GM21825 (cell line): ENCODE results near the gene SLC5A12.

Experiments used
- ATAC-seq: cut with Tn5 transposase; IDR thresholded peaks from one replicate; pipeline ENCODE4 v1.9.1; 2021; ENCODE audit warnings: mild to moderate bottlenecking, moderate library complexity; ENCODE audit not compliant: unreplicated experiment

The SLC5A12 gene

GRCh38 chr11:26719998-26720397 lies 1.9 kb downstream of the SLC5A12 start:
- ATAC-seq, result no peak

GRCh38 chr11:26719289-26719973 lies 2.4 kb downstream of the SLC5A12 start:
- ATAC-seq, result no peak

DNA sequence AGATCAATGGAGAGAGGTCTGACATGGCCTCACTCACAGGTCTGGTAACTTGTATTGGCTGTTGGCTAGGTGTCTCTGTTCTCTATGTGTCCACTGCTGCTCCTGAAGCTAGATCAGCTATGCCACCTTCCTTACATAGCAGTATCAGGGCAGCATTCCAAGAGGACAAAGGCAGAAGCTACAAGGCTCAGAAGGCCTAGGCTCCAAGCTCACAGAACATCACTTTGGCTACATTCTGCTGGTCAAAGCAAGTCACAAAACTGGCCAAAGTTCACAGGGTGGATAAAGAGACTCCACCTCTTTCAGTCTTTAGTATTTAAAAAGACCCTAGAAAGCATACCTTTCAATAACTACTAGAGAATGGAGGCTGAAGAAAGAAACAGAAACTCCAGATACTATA lies 4.1 kb downstream of the SLC5A12 start:
- no peak for ATAC-seq

- no peak for ATAC-seq
These were observed 6.7 kb downstream of the SLC5A12 start for GRCh38 chr11:26715133-26715532.

DNA sequence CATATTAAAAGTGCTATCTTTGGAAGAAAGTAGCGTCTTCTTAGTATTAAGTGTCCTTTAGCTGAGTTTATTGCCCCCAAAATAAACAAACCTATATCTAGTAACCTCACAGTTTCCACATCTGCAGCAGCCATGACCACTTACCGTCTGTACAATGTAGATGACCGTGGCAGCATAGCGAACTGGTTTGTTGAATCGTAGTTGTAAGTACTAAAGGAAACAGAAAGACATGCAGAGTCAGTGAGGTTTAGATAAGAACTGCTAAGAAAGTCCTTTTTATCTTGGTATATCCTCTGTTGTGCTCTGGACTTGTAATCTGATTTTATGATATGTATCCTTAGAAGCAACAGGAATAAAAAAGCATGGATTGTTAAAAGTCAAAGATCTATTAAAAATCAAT lies 9.4 kb downstream of the SLC5A12 start:
- no peak for ATAC-seq

GRCh38 chr11:26710489-26710888 lies 11.4 kb downstream of the SLC5A12 start:
- no peak for ATAC-seq

DNA sequence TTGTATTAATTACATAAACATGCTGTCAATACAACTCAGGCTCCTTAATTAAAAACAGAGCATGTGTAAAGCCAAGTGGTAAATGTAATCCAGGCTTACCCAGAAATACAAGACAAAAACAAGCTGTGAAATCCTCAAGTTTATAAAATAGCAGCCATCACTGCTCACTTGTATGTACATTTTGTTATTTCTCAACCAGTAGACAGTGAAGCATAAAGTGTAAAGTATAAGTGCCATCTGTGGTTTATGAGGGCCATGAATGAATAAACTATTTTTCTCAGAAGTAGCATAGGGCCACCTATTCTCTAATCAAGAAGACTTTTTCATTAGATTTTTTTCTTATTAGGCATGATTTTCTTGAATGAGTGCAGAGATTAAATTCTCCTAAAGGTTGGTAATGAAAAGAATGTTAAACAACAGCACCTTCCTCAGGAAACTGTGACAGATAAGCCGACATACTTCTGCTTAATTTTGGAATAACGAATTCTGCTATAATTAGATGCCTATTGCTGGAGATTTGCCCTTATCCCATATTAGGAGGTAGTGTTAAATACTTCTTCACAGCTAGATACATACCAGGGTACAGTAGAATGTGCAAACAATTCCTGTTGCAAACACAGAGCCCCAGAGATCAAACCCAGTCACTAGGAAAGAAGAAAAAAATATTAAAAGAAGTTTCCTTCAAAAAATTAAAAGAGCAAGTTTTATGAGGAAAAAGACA lies 13.0 kb downstream of the SLC5A12 start:
- ATAC-seq, result no peak

DNA sequence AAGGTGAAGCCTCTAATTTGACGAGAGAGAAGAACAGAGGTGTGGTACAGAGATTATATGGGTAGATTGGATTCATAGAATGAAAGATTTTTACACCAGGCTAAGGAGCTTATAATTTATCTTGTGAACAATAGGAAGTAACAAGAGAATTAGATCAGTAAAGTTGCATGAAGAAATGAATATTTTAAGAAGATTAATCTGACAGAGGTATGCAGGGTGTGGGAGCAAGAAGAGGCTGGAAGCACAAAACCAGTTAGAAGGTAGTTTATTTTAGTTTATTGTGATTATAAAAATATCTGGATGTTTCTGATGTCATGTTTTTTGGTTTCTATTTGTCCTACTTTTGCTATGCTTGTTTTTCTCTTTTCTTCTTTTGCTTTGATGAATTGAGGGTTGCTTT lies 15.7 kb downstream of the SLC5A12 start:
- ATAC-seq, result no peak

GRCh38 chr11:26704249-26704648 lies 17.6 kb downstream of the SLC5A12 start:
- ATAC-seq, result no peak

DNA sequence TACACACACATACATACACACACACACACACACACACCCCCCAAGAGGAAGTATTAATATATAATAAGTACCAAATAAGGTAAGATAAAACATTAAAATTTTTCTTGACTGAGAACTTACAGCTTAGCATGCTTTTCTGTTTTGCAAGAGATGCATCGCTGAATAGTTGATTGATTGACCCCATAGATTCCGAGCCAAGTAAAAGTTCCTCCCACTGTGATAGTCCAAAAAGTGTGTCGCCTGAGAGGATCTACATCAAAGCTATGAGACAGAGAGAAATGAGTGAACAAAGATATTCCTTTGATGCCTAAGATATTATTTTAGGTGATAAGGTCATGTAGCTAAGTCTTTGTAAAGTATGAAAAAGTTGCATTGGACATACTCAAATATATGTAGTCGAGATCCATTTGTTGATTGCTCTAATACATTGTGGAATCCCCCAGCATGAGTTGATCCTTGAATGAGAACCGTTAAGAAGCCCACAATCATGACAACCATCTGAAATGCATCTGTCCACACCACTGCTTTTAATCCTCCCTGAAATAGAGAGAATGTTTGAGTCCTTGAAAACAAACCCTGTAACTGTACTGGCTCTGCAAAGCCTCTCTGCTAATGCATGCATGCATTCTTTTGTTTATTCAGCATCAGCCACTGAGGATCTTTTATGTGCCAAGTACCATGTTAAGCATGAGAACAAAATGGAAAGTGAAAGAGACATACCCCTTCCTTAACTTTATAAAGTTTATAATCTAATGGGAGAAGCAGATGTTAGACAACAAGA lies 18.3 kb downstream of the SLC5A12 start:
- ATAC-seq, result no peak

GRCh38 chr11:26702406-26702805 lies 19.5 kb downstream of the SLC5A12 start:
- ATAC-seq, result no peak

DNA sequence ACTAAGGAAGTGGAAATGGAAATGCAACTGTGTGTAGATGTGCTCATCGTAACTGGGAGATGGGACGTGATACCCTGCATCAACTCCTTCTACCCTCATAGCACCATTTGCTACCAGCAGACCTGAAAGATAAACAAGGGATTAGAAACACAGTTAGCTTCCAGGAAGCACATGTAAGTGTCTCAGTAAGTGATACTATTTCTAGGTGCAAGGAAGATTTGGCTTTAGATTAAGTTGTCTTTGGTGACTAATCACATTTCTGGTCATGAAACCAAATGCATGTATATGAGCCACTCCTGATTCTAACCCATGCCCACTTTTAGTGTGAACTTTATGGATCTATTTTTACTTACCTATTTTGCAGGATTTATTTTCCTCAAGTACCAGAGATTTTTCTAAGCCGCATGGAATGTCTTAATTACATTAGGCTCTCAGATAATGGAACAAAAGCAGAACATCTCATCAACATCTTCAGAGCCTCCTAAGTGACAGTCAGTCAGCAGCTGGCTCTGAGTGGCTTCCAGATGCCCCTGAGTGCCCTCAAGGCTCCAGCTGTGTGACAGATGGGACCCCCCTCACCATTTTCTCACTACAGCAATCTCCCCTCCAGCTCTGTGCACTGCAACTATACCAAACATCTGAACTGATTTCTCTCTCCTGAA lies 21.2 kb downstream of the SLC5A12 start:
- no peak for ATAC-seq

DNA sequence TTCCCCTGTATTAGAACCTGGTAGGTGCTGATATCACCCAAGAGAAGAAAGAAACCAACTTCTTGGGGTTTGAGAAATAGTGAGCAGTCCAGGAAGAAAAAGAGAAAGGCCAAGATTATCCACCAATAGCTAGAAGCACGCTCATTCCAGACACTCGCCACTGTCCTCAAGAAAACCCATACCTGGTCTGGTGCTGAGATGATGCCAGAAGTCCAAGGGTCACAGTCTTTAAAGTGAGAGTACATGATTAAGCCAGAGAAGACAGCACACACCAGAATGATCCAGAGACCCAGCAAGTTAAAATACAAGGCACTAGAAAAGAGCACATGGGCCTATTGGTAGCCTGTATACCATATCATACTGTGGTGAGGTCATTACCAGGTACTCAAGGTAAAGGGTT lies 23.6 kb downstream of the SLC5A12 start:
- ATAC-seq, result no peak

DNA sequence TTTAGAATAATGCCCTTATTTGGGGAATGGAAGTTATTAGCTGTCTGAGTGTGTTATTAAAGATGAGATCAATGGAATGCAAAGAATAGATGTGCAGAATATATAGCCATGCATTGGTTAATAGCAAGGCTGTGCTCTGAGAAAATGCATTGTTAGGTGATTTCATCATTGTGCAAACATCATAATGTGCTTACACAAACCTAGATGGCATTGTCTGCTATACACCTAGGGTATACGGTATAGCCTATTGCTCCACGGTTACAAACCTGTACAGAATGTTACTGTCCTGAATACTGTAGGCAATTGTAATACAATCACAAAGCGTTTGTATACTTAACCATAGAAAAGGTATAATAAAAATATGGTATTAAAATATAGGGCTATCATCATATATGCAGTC lies 25.5 kb downstream of the SLC5A12 start:
- no peak for ATAC-seq

DNA sequence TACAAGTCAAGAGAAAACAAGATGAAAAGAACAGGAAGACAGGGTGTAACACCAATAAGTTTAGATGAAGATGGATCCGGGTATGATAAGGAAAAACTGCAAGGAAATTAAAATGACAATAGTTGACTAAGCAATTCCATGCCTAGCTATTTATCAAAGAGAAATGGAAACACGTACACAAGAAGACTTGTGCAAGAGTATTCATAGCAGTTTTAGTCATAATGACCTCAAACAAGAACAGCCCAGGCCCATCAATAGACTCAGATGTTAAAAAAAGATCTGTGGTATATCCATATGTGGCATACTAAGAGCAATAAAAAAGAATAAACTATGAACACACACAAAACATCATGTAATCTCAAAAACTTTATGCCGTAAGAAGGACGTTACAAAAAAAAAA lies 33.2 kb downstream of the SLC5A12 start:
- ATAC-seq, result no peak

- no peak for ATAC-seq
These were observed 34.5 kb downstream of the SLC5A12 start for GRCh38 chr11:26687351-26687750.

GRCh38 chr11:26677566-26677965 lies 44.3 kb downstream of the SLC5A12 start:
- ATAC-seq, result no peak

- ATAC-seq, result no peak
These were observed 45.2 kb downstream of the SLC5A12 start for GRCh38 chr11:26676641-26677040.

DNA sequence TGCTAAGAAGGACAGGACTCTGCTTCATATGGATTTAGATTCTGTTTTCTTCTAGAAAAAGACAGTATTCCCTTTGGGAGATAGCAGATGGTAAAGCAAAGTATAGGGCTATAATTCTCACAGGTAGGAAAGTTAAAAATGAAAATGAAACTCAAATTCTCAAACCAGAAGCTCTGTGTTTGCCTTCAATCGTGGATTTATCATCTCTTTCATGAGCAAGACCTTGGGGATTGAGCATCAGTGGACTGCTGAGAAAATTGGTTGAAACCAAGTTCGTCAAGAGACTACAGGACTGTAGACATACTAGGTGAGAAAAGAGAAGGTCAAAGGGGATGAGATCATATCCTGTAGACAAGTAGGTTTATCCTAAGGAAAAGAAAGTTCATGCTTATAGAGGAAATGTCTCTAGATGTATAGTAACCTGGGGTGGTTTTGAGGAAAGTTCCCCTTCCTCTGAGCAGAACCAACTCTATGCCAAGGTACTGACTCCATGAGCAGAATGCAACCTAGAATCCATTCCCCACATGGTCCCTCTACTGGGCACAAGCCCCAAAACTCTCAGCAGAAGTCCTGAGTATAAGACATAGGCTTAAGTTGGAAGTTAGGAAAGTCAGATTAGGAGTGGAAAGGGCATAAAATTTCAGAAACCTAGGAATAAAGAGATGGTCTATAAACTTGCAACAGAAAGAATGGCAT lies 46.5 kb downstream of the SLC5A12 start:
- no peak for ATAC-seq

- ATAC-seq, result no peak
These were observed 55.9 kb downstream of the SLC5A12 start for GRCh38 chr11:26665946-26666345.

DNA sequence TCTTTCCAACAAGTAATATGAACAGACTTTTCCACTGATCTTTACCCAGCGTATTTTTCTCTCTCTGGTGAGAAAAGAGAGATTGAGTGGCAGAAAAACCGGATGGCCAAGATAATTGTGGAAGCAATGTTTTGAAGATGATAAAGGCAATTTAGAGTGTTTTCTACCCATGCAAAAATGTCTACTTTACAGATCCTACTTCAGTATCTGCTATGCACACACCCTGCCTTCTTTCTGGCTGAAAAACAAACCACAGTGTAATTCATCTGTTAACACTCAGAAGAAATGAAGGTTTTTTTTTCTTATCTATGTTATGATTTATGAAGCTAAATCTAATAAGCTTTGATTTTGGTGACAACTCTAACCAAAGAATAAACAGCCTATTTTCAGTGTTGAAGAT lies 56.8 kb downstream of the SLC5A12 start:
- no peak for ATAC-seq
